ENCODE measurements around the gene ASTN2.

- TF ChIP-seq JUN (IDR thresholded peaks at IDR 0.05; ENCODE audit: borderline replicate concordance, insufficient read depth, insufficient read length, low read depth) (no peak), POLR2AphosphoS5 (IDR thresholded peaks at IDR 0.05; ENCODE audit: insufficient read depth, low read depth, low read length) (no peak), CTCF (IDR thresholded peaks at IDR 0.05; ENCODE audit: extremely low read depth in 1 of 2, insufficient read depth in 1 of 2, low read depth in 1 of 2, low read length in 2 of 2) (no peak), EZH2 (IDR thresholded peaks at IDR 0.05; ENCODE audit: borderline replicate concordance, low read depth, low read length, severe bottlenecking) (no peak)
Measured at GRCh38 chr9:116409129-116409528, 1005.7 kb downstream of the ASTN2 start.

Measured in endothelial cell of umbilical vein (primary cell).